Right renal pelvis (tissue), 4 donors: ENCODE results near the gene GCLC. TPM values are rescaled to one million over a fixed set of nuclear protein-coding genes. Genes with fewer than 3 reads are reported as not detected.

Experiments used
- DNase-seq, 4 donors: peaks; one replicate each; pipeline ENCODE4 v3.0.0-alpha.2; 2013; ENCODE audit warnings: low read depth in 4 of 4, low spot score in 3 of 4, missing footprints in 1 of 4
- polyA plus RNA-seq, 4 donors: library from polyadenylated mRNA; unstranded; fragments of 120-200 nt; gene quantifications; one replicate each; pipeline ENCODE4 v1.2.1, GENCODE V29; 2013; ENCODE audit not compliant: insufficient read length in 4 of 4

GCLC gene
- polyA plus RNA-seq, 4 donors: 21.1 to 26.2 (median 25.0) TPM

GRCh38 chr6:53461041-53461656, 83.8 kb downstream of the GCLC start:
- no peak for DNase-seq

- DNase-seq: no peak
Measured at GRCh38 chr6:53458105-53458866, 86.6 kb downstream of the GCLC start.

- DNase-seq: no peak
Measured at GRCh38 chr6:53456809-53457208, 88.1 kb downstream of the GCLC start.

- no peak for DNase-seq
Measured at GRCh38 chr6:53455678-53456077, 89.2 kb downstream of the GCLC start.

- no peak for DNase-seq
Measured at GRCh38 chr6:53451165-53451564, 93.7 kb downstream of the GCLC start.

- no peak for DNase-seq
Measured at GRCh38 chr6:53447865-53448264, 97.0 kb downstream of the GCLC start.

Other genes with a start within 250 kb of the GCLC start
- gene ELOVL5, start 196.2 kb downstream of the GCLC start, polyA plus RNA-seq: 10 to 100 TPM; 71.6 to 87.7 (median 85.6) TPM
- 1 to 10 TPM; 2.3 to 3.7 (median 2.8) TPM for gene KLHL31, start 120.7 kb upstream of the GCLC start, polyA plus RNA-seq
- 10 to 100 TPM; 27.0 to 34.5 (median 28.4) TPM for gene LRRC1, start 249.9 kb upstream of the GCLC start, polyA plus RNA-seq